Measurements from ENCODE around the gene NLE1.
"Not testable (repeated sequence)": the region's sequence is repeated elsewhere in the genome, so short reads cannot be mapped to it uniquely, and the experiment has no call there.

The NLE1 gene

DNA sequence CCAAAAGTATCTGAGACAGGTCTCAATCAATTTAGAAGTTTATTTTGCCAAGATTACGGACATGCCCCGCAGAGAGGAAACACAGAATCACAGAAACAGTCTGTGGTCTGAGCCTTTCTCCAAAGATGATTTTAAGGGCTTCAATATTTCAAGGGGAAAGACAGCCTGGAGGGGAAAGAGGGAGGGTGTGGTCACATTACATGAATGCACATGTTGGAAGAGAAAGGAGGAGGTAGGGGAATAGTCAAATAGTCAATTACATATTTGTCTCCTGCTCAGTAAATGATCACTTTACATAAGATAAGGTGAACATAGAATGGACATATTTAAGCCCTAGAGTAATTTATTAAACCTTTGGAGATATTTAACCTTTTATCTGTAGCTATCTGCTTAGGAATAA lies 17.8 kb upstream of the NLE1 start:
- H3K9me3 ChIP-seq (ENCODE audit: severe bottlenecking): no peaks in the 10 kb centered on the region
- TF ChIP-seq, protein P1, sequence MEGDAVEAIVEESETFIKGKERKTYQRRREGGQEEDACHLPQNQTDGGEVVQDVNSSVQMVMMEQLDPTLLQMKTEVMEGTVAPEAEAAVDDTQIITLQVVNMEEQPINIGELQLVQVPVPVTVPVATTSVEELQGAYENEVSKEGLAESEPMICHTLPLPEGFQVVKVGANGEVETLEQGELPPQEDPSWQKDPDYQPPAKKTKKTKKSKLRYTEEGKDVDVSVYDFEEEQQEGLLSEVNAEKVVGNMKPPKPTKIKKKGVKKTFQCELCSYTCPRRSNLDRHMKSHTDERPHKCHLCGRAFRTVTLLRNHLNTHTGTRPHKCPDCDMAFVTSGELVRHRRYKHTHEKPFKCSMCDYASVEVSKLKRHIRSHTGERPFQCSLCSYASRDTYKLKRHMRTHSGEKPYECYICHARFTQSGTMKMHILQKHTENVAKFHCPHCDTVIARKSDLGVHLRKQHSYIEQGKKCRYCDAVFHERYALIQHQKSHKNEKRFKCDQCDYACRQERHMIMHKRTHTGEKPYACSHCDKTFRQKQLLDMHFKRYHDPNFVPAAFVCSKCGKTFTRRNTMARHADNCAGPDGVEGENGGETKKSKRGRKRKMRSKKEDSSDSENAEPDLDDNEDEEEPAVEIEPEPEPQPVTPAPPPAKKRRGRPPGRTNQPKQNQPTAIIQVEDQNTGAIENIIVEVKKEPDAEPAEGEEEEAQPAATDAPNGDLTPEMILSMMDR (IDR thresholded peaks at IDR 0.05; ENCODE audit: poor library complexity, severe bottlenecking): no peak
- DNase-seq (ENCODE audit: low spot score) (no peak), ATAC-seq (ENCODE audit: low read depth) (no peak)
- H3K4me3 ChIP-seq (ENCODE audit: severe bottlenecking): no peak overlapping the region
- H3K27me3 ChIP-seq (ENCODE audit: insufficient read depth, poor library complexity, severe bottlenecking): peaks cover 4% of the 10 kb centered on the region
- no peak overlapping the region for H3K27ac ChIP-seq (ENCODE audit: poor library complexity, severe bottlenecking)
- no peaks in the 10 kb centered on the region for H3K36me3 ChIP-seq (ENCODE audit: low read depth)
- peaks cover 10% of the 10 kb centered on the region for H3K4me1 ChIP-seq (ENCODE audit: insufficient read depth, poor library complexity, severe bottlenecking)

DNA sequence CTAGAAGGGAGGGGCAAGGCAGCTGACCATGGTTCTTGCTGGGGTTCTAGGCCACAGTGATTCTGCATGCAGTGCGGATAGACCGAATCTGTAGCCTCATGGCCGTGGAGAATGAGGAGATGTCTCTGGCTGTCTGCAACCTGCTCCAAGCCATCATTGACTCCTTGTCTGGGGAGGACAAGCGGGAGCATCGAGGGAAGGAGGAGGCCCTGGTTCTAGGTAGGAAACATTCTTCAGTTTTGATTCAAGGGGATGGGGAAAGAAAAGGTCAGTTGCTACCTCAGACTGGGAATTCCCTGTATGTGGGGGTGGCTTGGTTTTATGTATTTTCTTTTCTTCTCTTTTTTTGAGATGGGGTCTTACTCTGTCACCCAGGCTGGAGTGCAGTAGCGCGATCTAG lies 13.1 kb upstream of the NLE1 start:
- H3K4me3 ChIP-seq (ENCODE audit: severe bottlenecking): no peak overlapping the region

DNA sequence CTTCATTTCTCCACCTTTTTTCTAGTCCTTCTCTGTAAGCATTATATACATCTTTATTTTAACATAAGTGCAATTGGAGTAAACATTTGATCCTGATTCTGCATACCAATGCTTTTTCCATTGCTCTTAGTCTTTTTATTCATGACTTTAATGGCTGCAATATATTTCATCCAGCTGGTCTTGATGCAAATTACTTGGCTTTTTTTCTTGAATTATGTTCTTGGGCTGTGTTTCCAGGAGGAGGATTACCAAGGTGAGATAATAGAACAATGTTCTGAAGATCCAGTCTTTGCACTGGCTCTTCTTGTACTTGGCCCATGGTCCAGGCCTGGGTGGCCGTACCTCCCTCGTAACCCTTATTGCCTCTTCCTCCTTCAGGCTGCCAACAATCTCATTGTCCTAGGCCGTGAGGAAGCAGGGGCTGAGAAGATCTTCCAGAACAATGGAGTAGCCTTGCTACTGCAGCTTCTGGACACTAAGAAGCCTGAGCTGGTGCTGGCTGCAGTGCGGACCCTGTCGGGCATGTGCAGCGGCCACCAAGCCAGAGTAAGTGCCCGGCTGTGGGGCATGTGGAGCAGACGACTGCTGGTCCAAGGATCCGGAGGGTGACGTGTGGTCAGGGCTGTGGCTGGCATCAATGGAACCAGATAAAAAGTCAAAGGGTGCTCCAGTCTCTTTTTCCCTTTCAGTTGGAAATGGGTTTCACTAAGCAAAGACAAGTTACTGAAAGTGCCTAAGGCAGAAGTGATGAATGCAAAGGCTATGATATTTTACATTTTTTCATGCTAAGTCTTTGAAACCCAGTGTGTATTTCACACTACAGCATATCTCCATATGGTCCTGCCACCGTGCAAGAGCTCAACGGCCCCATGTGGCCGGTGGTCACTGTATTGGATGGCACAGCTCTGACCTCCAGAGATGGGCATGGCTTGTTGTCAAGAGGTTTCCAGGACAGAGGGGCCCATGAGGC lies 12.4 kb upstream of the NLE1 start:
- H3K9me3 ChIP-seq (ENCODE audit: severe bottlenecking): no peaks in the 10 kb centered on the region
- no peak overlapping the region for H3K27ac ChIP-seq (ENCODE audit: poor library complexity, severe bottlenecking)
- H3K4me3 ChIP-seq (ENCODE audit: severe bottlenecking): no peak overlapping the region
- no peaks in the 10 kb centered on the region for H3K36me3 ChIP-seq (ENCODE audit: low read depth)
- ATAC-seq (ENCODE audit: low read depth): no peak
- TF ChIP-seq, protein P1 (IDR thresholded peaks at IDR 0.05; ENCODE audit: poor library complexity, severe bottlenecking): no peak
- no peak for DNase-seq (ENCODE audit: low spot score)
- H3K4me1 ChIP-seq (ENCODE audit: insufficient read depth, poor library complexity, severe bottlenecking): peaks cover under 1% of the 10 kb centered on the region
- H3K27me3 ChIP-seq (ENCODE audit: insufficient read depth, poor library complexity, severe bottlenecking): no peaks in the 10 kb centered on the region

More for the DNA sequence above, 13.1 kb upstream of the NLE1 start:
- Histone ChIP-seq H3K36me3 (ENCODE audit: low read depth) (no peaks in the 10 kb centered on the region), H3K4me1 (ENCODE audit: insufficient read depth, poor library complexity, severe bottlenecking) (peaks cover 8% of the 10 kb centered on the region), H3K9me3 (ENCODE audit: severe bottlenecking) (no peaks in the 10 kb centered on the region), H3K27ac (ENCODE audit: poor library complexity, severe bottlenecking) (no peak overlapping the region), H3K27me3 (ENCODE audit: insufficient read depth, poor library complexity, severe bottlenecking) (no peaks in the 10 kb centered on the region)
- ATAC-seq (ENCODE audit: low read depth): no peak
- TF ChIP-seq, protein P1 (IDR thresholded peaks at IDR 0.05; ENCODE audit: poor library complexity, severe bottlenecking): no peak
- no peak for DNase-seq (ENCODE audit: low spot score)

DNA sequence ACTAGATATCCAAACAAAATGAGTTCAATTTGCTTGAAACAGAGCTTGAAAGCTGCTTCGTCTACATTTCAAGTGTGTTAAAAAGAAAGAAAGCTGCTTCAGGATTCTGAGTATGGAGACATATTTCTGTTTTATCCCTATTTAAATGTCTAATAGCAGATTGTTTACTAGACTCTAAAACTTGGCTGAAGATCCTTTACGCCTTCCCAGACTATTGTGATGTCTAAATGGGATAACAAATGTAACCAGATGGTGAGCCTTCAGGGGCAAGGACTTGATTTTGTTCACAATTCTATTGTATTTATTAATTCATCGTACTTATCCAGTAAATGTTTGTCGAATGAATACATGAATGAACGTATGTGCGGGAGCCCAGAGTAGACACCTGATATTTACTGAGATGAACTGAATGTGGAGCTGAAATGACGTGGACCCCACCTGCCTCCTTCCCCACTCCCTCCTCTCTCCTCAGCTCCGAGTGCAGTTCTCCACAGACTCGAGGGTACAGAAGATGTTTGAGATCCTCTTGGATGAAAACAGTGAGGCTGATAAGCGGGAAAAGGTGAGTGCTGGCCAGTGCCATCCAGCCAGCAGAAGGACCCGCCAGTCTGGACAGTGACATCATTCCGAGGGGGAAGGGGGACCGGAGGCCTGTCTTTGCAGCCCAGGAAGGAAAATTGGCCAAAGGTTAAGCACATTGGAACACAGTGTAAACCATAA lies 10.5 kb upstream of the NLE1 start:
- no peak overlapping the region for H3K27ac ChIP-seq (ENCODE audit: poor library complexity, severe bottlenecking)
- no peak for ATAC-seq (ENCODE audit: low read depth)
- H3K4me1 ChIP-seq (ENCODE audit: insufficient read depth, poor library complexity, severe bottlenecking): no peaks in the 10 kb centered on the region
- no peaks in the 10 kb centered on the region for H3K36me3 ChIP-seq (ENCODE audit: low read depth)
- no peaks in the 10 kb centered on the region for H3K9me3 ChIP-seq (ENCODE audit: severe bottlenecking)
- no peaks in the 10 kb centered on the region for H3K27me3 ChIP-seq (ENCODE audit: insufficient read depth, poor library complexity, severe bottlenecking)
- DNase-seq (ENCODE audit: low spot score): no peak
- H3K4me3 ChIP-seq (ENCODE audit: severe bottlenecking): no peak overlapping the region
- TF ChIP-seq, protein P1 (IDR thresholded peaks at IDR 0.05; ENCODE audit: poor library complexity, severe bottlenecking): no peak

DNA sequence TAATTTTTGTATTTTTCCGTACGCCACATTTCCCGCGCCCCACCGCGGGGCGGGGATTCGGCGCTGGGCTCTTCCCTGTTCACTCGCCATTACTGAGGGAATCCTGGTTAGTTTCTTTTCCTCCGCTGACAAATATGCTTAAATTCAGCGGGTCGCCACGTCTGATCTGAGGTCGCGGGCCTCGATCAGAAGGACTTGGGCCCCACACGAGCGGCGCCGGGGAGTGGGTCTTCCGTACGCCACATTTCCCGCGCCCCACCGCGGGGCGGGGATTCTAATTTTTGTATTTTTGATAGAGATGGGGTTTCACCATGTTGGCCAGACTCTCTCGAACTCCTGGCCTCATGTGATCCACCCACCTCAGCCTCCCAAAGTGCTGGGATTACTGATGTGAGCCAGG lies 9.0 kb upstream of the NLE1 start:
- ATAC-seq (ENCODE audit: low read depth); DNase-seq (ENCODE audit: low spot score); H3K9me3 ChIP-seq (ENCODE audit: severe bottlenecking); H3K4me3 ChIP-seq (ENCODE audit: severe bottlenecking); H3K27me3 ChIP-seq (ENCODE audit: insufficient read depth, poor library complexity, severe bottlenecking); H3K27ac ChIP-seq (ENCODE audit: poor library complexity, severe bottlenecking); H3K4me1 ChIP-seq (ENCODE audit: insufficient read depth, poor library complexity, severe bottlenecking); H3K36me3 ChIP-seq (ENCODE audit: low read depth): not testable (repeated sequence)

All from RWPE2 (cell line).